ENCODE results near the gene CCN2. TPM values are rescaled to one million over a fixed set of nuclear protein-coding genes. Genes with fewer than 3 reads are reported as not detected.

The CCN2 gene
- total RNA-seq, 2 experiments from 2014 or later, result 0.36 TPM; not detected in 1

DNA sequence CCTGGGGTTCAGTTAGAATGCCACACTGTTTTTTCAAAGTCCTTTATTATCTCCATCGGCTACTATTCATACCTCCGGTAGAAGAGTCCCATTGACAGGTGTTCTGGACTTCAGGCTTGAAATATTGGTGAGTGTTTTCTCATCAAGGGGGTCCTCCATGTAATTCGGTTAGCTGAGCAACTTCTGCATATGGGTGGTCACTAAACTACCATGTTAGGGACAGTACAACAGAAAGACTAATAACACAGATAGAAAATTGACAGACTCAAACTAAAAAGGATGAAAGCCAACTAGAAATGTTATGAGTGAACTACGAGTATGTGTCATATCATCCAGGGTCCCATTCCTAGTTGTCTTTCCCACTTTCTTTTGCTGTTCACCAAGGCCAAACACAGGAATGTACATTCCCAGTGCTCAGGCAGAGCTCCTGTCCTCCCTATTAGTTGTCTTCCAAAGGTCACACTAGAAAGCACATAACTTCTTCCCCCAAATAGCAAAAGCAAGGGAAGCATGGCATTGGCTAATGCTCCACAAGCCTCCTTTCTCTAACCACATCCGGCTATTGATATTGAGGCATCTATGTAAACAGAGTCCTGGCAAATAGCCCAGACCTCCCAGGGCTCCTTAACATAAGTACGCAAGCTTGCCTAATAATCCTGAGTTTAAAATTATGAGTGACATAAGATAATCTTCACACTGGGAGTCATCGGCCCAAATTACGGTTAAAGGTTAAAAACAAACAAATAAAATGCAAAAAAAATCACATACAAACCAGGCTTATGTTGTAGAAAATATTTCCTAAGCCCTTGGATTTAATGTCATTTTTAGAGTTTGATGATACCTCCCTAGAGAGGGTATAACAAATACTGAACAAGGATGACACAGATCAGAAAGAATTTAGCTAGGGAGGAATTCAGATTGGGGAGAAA is 13.2 kb downstream of the CCN2 start:
- Histone ChIP-seq H4K20me1 (ENCODE audit: insufficient read depth, low read length) (no peaks in the 10 kb centered on the region), H3K9me2 (ENCODE audit: insufficient read depth, low read length) (no peaks in the 10 kb centered on the region), H3K36me3 (ENCODE audit: insufficient read depth, low read length) (no peaks in the 10 kb centered on the region), H3K4me2 (ENCODE audit: low read length) (no peak overlapping the region), H3K4me1 (ENCODE audit: insufficient read depth, low read length, poor library complexity, severe bottlenecking) (no peaks in the 10 kb centered on the region), H3K4me3 (ENCODE audit: low read depth, low read length, poor library complexity, severe bottlenecking) (no peak overlapping the region), H3K27ac (ENCODE audit: low read depth, low read length, poor library complexity, severe bottlenecking) (no peak overlapping the region), H2AFZ (ENCODE audit: low read length) (no peak overlapping the region), H3K9me3 (ENCODE audit: low read length) (no peaks in the 10 kb centered on the region), H3K79me2 (ENCODE audit: insufficient read depth, low read depth, low read length) (no peaks in the 10 kb centered on the region)
- TF ChIP-seq EZH2phosphoT487 (IDR thresholded peaks at IDR 0.05; ENCODE audit: borderline replicate concordance, low read depth, low read length), result no peak
- TF ChIP-seq, protein P1, sequence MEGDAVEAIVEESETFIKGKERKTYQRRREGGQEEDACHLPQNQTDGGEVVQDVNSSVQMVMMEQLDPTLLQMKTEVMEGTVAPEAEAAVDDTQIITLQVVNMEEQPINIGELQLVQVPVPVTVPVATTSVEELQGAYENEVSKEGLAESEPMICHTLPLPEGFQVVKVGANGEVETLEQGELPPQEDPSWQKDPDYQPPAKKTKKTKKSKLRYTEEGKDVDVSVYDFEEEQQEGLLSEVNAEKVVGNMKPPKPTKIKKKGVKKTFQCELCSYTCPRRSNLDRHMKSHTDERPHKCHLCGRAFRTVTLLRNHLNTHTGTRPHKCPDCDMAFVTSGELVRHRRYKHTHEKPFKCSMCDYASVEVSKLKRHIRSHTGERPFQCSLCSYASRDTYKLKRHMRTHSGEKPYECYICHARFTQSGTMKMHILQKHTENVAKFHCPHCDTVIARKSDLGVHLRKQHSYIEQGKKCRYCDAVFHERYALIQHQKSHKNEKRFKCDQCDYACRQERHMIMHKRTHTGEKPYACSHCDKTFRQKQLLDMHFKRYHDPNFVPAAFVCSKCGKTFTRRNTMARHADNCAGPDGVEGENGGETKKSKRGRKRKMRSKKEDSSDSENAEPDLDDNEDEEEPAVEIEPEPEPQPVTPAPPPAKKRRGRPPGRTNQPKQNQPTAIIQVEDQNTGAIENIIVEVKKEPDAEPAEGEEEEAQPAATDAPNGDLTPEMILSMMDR (conservative IDR thresholded peaks at IDR 0.05; ENCODE audit: low read length), result no peak
- intact Hi-C loops (cut with micrococcal nuclease; ENCODE audit: unreplicated experiment), result no loop called here
- BruUV-seq (replicated peaks), result no TSS peak
- ChIA-PET CTCF (ENCODE audit: unreplicated experiment) (no interaction called here), POLR2A (interaction anchor here (0.6 to 0.9 kb wide), 3 partner anchors 10 to 211 kb away, joined by 3 read pairs; no protein-coding TSS in a partner anchor)
- no peak for DNase-seq (ENCODE audit: low spot score)

GRCh38 chr6:131937226-131937625 is 13.9 kb downstream of the CCN2 start:
- intact Hi-C loops (cut with micrococcal nuclease; ENCODE audit: unreplicated experiment), result no loop called here
- Histone ChIP-seq H3K79me2 (ENCODE audit: insufficient read depth, low read depth, low read length) (no peaks in the 10 kb centered on the region), H4K20me1 (ENCODE audit: insufficient read depth, low read length) (no peaks in the 10 kb centered on the region), H3K9me2 (ENCODE audit: insufficient read depth, low read length) (no peaks in the 10 kb centered on the region), H3K36me3 (ENCODE audit: insufficient read depth, low read length) (no peaks in the 10 kb centered on the region), H3K9me3 (ENCODE audit: low read length) (no peaks in the 10 kb centered on the region), H3K27ac (ENCODE audit: low read depth, low read length, poor library complexity, severe bottlenecking) (no peak overlapping the region), H3K4me3 (ENCODE audit: low read depth, low read length, poor library complexity, severe bottlenecking) (no peak overlapping the region), H2AFZ (ENCODE audit: low read length) (no peak overlapping the region), H3K4me1 (ENCODE audit: insufficient read depth, low read length, poor library complexity, severe bottlenecking) (no peaks in the 10 kb centered on the region), H3K4me2 (ENCODE audit: low read length) (no peak overlapping the region)
- no TSS peak for BruUV-seq (replicated peaks)
- no peak for DNase-seq (ENCODE audit: low spot score)
- ChIA-PET CTCF (ENCODE audit: unreplicated experiment) (no interaction called here), POLR2A (interaction anchor here (0.6 to 0.9 kb wide), 3 partner anchors 11 to 210 kb away, joined by 3 read pairs; no protein-coding TSS in a partner anchor)
- TF ChIP-seq, protein P1 (conservative IDR thresholded peaks at IDR 0.05; ENCODE audit: low read length), result no peak
- no peak for TF ChIP-seq EZH2phosphoT487 (IDR thresholded peaks at IDR 0.05; ENCODE audit: borderline replicate concordance, low read depth, low read length)

GRCh38 chr6:131936156-131936555 is 15.0 kb downstream of the CCN2 start:
- DNase-seq (ENCODE audit: low spot score), result no peak
- H3K36me3 ChIP-seq (ENCODE audit: insufficient read depth, low read length), result no peaks in the 10 kb centered on the region
- H3K4me2 ChIP-seq (ENCODE audit: low read length), result no peak overlapping the region
- H4K20me1 ChIP-seq (ENCODE audit: insufficient read depth, low read length), result no peaks in the 10 kb centered on the region
- TF ChIP-seq, protein P1 (conservative IDR thresholded peaks at IDR 0.05; ENCODE audit: low read length), result no peak
- TF ChIP-seq EZH2phosphoT487 (IDR thresholded peaks at IDR 0.05; ENCODE audit: borderline replicate concordance, low read depth, low read length), result no peak
- H3K9me3 ChIP-seq (ENCODE audit: low read length), result no peaks in the 10 kb centered on the region
- BruUV-seq (replicated peaks), result no TSS peak
- H2AFZ ChIP-seq (ENCODE audit: low read length), result no peak overlapping the region
- POLR2A ChIA-PET, result no interaction called here
- H3K4me3 ChIP-seq (ENCODE audit: low read depth, low read length, poor library complexity, severe bottlenecking), result no peak overlapping the region
- CTCF ChIA-PET (ENCODE audit: unreplicated experiment), result no interaction called here
- intact Hi-C loops (cut with micrococcal nuclease; ENCODE audit: unreplicated experiment), result no loop called here
- H3K79me2 ChIP-seq (ENCODE audit: insufficient read depth, low read depth, low read length), result no peaks in the 10 kb centered on the region
- no peaks in the 10 kb centered on the region for H3K4me1 ChIP-seq (ENCODE audit: insufficient read depth, low read length, poor library complexity, severe bottlenecking)
- no peak overlapping the region for H3K27ac ChIP-seq (ENCODE audit: low read depth, low read length, poor library complexity, severe bottlenecking)
- no peaks in the 10 kb centered on the region for H3K9me2 ChIP-seq (ENCODE audit: insufficient read depth, low read length)

Data from OCI-LY7 (cell line).